SK-N-DZ (cell line): ENCODE data around the gene ADCY4.
"Not testable (repeated sequence)": the region's sequence is repeated elsewhere in the genome, so short reads cannot be mapped to it uniquely, and the experiment has no call there.

ENCODE experiments used
- DNase-seq: peaks from one replicate; pipeline ENCODE4 v3.0.0-alpha.2; 2015; ENCODE audit warnings: low spot score

Gene ADCY4

GRCh38 chr14:24366721-24367513, 32.0 kb upstream of the ADCY4 start:
- DNase-seq: peak; percentile 98

GRCh38 chr14:24366413-24366720, 31.5 kb upstream of the ADCY4 start:
- no peak for DNase-seq

- DNase-seq: peak; percentile 90
Observed at GRCh38 chr14:24365600-24366412, 30.9 kb upstream of the ADCY4 start.

- no peak for DNase-seq
Observed at GRCh38 chr14:24364841-24365240, 30.0 kb upstream of the ADCY4 start.

- no peak for DNase-seq
Observed at GRCh38 chr14:24363401-24363800, 28.5 kb upstream of the ADCY4 start.

- no peak for DNase-seq
Observed at GRCh38 chr14:24362241-24362960, 27.5 kb upstream of the ADCY4 start.

- DNase-seq: no peak
Observed at GRCh38 chr14:24361326-24361725, 26.5 kb upstream of the ADCY4 start.

GRCh38 chr14:24360281-24360680, 25.4 kb upstream of the ADCY4 start:
- DNase-seq: no peak

GRCh38 chr14:24356208-24356607, 21.3 kb upstream of the ADCY4 start:
- DNase-seq: no peak

GRCh38 chr14:24355009-24355408, 20.1 kb upstream of the ADCY4 start:
- DNase-seq: no peak

- not testable (repeated sequence) for DNase-seq
Observed at GRCh38 chr14:24354482-24354825, 19.6 kb upstream of the ADCY4 start.

- no peak for DNase-seq
Observed at GRCh38 chr14:24353559-24354481, 18.9 kb upstream of the ADCY4 start.

GRCh38 chr14:24351517-24351916, 16.6 kb upstream of the ADCY4 start:
- peak; percentile 32 for DNase-seq

GRCh38 chr14:24349742-24350141, 14.9 kb upstream of the ADCY4 start:
- DNase-seq: no peak

GRCh38 chr14:24348186-24348585, 13.3 kb upstream of the ADCY4 start:
- no peak for DNase-seq

- no peak for DNase-seq
Observed at GRCh38 chr14:24347134-24347533, 12.3 kb upstream of the ADCY4 start.

GRCh38 chr14:24343795-24344660, 9.2 kb upstream of the ADCY4 start:
- DNase-seq: no peak

- no peak for DNase-seq
Observed at GRCh38 chr14:24342889-24343288, 8.0 kb upstream of the ADCY4 start.

- DNase-seq: no peak
Observed at GRCh38 chr14:24340606-24341005, 5.7 kb upstream of the ADCY4 start.
